HuH-7.5 (cell line): ENCODE measurements around the gene TRIM29.
A peak's percentile ranks its signal among the peaks of the same experiment; 100 is the strongest.
"Not testable (repeated sequence)": the region's sequence is repeated elsewhere in the genome, so short reads cannot be mapped to it uniquely, and the experiment has no call there.

Source experiments
- DNase-seq: peaks from one replicate; pipeline ENCODE4 v3.0.0; 2011; ENCODE audit warnings: low spot score

The TRIM29 gene, protein sequence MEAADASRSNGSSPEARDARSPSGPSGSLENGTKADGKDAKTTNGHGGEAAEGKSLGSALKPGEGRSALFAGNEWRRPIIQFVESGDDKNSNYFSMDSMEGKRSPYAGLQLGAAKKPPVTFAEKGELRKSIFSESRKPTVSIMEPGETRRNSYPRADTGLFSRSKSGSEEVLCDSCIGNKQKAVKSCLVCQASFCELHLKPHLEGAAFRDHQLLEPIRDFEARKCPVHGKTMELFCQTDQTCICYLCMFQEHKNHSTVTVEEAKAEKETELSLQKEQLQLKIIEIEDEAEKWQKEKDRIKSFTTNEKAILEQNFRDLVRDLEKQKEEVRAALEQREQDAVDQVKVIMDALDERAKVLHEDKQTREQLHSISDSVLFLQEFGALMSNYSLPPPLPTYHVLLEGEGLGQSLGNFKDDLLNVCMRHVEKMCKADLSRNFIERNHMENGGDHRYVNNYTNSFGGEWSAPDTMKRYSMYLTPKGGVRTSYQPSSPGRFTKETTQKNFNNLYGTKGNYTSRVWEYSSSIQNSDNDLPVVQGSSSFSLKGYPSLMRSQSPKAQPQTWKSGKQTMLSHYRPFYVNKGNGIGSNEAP

DNA sequence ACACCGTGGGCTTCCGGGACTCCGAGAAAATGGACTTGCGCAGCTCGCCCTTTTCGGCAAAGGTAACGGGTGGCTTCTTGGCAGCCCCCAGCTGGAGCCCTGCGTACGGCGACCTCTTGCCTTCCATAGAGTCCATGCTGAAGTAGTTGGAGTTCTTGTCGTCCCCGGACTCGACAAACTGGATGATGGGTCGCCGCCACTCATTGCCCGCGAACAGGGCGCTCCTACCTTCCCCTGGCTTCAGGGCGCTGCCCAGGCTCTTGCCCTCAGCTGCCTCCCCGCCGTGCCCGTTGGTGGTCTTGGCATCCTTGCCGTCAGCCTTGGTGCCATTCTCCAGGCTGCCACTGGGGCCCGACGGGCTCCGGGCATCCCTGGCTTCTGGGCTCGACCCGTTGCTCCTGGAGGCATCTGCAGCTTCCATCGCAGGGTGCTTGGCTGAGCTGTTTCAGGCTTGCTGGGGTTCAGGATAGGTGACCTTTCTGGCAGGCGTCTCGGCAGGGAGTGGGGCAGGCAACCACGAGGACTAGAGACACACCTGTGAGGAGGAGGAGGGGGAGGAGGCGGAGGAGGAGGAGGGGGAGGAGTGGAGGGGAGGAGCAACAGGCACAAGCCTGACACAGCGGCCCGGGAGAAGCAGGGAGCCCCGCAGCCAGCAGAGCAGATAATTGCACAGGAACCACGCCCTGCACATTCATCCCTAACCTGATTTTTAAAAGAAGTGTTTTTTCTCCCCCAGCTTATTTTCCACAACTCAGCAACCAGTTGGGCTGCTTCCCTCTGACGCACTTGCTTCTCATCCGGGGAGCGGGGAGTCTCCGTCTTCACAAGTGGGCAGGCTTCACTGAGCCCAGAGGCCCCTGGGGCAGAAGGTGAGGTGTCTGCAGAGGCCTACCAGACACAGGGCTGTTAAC, at the start of gene TRIM29:
TRIM29 (minus strand) TSS at position 503 of the 911 bp plus-strand sequence; CDS start at position 421, 82 bp downstream.
- DNase-seq: no peak

DNA sequence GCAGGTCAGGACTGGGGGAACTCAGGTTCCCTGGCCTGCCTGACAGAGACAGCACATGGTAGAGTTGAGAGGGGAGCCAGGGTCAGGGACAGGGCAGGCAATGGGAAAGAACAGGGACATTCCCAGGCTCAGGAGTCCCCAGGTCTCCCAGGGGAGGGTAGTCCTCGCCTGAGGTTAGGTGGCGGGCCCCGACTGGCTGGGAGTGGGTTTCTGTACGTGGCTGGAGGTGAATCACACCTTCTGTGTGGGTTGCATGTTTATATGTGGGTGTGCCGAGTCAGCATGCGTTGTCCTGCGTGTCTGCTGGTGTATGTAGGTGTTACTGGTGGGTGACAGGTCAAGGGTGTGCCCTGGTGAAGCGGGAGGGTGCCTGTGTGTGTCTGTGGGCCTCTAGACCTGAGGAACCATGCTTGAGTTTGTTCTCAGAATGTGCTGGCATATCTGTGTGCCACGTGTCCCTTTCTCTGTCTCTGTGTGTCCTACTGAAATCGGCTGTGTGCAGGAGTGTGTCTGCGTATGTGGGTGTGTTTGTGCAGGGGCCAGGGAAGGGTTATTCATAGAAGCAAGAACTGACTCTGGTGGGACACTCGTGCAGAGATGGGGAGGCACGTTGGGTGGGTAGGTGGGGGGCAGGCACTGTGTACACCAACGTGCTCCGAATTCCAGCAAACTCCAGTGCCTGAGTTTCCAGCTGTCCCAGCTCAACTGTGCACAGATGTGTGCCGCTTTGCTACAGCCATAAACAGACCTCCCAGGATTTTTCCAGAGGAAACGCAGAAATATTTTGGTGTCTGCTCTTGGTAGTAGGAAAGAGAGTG, 49.1 kb upstream of the TRIM29 start:
- DNase-seq: no peak

DNA sequence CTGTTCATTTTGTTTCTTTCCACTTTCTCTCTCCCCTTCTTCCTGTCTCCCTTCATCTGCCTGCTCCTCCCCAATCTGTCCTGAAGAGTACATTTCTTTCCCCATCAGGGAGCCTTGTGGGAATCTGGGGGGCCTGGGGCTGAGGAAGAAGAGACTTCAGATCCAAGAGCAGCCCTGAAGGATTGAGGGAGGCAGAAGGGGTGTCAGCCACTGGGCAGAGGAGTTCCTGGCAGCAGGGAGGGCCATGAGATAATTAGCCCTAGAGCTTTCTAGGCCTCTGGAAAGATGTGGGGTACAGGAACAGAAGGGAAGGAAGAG, 48.5 kb upstream of the TRIM29 start:
- DNase-seq: no peak

DNA sequence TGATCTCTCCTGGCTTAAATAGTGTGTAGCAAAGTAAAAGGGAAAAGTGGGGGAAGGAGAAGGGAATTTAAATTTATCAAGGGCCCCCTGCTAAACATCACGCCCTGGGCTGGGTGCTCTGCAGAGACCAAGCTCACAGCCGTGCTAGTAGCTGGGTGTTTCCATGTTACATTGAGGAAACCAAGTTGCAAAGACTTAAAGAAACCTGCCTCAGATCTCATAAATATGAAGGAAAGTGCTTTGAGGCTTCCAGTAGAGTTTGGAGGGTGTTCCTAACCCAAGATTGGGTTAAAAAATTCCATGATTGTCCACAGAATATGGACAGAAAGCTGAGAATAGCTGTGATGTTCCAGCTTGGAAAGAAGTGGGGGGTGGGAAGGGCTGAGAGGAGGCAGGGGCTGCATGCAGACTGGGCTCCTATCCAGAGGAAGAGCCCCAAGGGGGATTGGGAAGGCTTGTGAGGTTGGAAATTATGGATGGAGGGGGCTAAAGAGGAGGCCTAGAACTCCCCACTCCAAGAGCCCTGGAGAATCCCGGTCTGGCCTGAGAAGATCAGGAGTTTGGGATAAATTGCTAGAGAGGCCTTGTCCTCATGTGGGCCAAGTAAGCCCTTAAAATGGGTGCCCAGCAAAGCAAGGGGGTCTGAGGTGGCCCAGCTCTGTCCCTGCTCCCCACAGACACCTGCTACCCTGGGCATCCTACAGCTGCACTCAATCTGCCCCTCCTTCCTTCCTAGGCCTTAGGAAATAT, 48.0 kb upstream of the TRIM29 start:
- DNase-seq: no peak

DNA sequence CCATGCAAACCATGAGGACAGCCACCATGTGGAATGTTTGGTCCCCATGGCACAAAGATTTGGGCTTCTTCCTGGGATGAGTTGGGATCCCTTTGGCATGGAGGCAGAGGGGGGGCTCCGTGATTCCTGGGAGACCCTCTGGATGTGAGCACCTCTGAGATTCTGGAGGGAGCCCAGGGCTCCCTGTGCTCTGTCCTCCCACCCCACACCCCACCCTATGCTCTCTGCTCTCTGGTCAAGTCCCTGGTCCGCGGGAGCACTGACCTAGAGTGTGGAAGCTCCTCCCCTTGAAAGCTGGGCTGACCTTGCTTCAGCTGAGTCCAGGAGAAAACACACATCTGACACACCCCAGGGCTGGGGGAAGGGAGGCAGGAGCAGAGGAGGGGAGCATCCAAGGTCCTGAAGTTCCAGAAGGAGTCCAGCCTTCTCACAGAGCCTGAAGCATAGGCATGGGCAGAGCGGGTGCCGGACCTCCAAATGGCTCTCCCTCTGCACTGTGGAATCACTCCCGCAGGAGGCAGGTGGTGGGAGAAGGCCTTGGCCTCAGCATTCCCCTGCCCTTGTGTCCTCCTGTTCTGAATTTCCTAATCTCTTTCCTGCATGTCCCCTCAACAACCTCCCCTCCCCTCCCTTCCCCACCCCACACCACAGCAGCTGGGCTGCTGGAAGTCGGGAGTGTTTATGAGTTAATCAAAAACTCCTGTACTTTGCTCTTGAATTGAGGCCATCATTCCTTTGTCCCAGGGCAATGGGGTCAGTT, 47.2 kb upstream of the TRIM29 start:
- DNase-seq: peak; percentile 74

DNA sequence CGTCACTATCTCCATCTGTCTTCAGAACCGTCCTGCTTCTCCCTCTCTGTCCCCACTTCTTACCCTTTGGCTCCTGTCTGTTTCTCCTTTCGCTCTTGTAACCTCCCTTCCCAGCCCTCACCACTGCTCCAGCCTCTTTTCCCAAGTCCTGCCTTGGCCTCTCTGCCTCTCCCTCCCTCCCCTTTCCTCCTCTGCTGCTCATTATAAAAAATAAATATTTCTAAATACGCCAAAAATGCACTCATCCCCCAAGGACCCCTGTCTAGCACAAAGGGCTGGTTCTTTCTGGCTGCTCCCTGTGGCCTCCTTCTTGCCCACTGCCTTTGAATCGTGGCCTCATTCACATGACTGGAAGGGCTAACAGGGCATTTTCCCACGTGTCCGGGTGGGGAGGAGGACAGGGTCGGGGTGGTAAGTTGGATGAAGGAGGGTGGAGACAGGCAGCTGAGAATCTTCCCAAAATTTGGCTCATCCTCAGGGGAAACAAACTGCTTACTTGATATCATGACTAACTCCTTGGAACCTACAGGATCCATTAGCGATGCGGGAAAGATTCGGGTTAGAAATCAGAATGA, 46.5 kb upstream of the TRIM29 start:
- DNase-seq: no peak

DNA sequence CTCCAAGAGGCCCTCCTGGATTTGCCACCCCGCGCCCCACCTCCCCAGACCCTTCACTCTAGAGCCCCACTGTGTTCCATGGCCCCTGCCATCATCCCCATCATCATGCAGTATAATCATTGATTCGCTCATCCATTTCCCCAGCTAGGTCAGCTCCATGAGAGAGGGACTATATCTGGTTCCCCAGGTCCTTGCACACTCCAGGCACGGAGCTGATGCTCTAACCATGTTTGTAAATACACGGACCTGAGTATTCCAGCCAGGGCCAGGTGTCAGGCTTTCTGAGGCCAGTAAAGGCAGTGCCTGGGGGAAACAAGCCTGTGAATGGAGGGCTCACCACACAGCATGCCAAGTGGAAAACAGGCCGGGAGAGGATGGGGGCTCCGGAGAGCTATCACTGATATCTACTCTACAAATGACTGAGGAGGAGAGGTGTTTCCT, 45.8 kb upstream of the TRIM29 start:
- no peak for DNase-seq

DNA sequence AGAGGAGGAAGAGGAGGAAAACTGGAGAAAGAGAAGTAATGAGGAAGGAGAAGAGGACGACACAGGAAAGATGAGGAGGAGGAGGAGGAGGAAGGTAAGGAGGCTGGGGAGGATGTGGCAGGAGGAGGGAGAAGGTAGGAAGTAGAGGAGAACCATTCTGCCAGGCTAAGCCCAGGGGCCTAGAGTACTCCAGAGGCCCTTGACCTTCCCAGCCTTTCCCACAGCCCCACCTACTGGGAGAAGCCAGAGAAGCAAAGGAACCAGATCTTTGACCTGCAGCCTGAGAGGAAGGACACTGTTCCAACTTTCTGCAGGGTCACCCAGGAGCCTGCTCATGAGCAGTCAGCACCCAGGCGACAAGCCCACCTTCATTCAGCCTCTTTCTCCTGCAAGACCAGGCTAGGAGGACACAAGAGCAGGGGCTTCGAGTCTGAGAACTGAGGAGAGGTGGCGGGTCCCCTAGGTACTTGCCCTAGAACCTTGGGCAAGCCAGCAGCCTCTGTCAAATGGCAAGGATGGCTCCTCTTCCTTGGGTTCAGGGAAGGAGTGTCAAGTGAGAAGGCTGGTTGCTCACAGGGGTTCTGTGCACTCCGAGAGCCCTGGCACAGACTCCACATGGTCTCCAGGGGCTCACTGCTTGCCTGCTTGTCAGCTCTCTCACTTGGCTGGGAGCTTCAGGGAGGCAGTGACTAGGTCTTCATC, 45.0 kb upstream of the TRIM29 start:
- peak; percentile 48 for DNase-seq

DNA sequence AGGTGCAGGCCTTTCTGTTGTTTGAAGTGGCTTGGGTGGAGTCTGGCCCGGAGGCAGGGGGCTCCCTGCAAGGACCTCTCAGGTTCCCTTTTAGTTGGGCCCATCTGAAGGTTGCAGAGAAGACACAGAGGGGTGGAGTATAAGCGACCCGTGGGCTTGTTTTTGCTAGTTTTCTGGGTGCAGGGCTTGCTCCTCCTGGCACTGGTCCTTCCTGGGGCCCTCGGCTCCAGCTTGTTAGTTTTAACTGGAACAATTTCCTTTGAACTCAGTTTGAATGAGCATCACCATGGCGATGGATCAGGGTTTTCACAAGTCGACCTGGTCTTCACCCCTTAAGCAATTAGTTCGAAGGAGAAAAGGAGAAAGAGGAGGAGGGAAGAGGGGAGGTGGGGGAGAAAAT, 44.5 kb upstream of the TRIM29 start:
- no peak for DNase-seq

DNA sequence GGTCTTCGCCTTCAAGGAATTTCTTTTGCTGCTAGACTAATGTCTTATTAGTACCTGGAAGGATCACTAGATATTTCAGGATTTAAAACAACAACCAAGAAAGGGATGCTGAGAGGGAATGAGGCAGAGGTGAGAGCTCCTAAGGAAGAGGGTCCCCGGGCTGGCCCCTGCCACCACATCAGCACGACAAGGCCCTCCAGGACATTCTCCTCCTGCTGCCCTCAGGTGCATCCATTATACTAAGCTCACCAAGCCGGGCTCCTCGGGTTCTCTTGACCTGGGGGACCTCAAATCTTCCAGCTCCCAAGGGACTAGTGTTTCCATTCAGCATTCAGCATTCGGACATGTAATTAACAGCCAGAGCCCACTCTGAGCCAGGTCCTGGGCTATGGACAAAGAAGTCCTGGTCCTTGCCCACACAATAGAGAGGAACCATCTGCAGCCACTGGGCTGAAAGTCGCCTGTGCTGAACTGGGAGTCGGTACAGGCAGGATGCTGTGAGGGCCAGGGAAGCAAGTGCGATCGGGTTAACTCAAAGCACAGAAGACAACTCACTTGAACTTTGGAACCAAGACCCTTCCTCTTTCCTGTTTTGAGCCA, 43.6 kb upstream of the TRIM29 start:
- no peak for DNase-seq

DNA sequence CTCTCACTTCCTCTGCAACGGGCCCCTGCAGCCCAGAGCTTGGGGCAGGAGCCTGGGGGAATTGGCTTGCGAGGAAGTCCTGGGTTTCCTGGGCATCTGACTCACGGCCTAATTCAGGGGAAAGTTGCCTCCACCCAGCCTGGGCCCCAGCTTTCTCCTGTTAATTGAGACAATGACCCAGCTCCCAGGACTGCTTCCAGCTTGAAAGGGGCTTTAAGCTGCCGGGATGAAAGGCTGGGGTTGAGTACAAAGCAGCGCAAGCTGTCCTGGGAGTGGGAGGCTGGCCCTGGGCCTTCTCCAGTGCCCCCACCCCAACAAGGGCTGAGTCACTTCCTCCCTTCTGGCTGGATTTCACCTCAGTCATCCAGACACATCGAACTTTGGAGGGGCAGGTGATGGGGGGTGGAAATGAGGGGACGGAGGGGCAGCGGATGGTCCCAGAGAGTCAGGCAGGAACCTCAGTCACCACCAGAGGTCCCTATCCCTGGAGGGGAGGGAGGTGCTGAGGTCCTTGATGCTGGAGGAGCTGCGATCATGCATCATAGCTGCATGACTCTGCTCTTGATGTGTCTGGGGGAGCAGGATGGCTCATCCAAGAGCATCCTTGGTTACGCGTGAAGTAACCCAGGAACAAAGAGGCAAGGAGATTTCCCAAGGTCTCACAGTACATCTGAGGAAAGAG, 42.8 kb upstream of the TRIM29 start:
- DNase-seq: no peak

DNA sequence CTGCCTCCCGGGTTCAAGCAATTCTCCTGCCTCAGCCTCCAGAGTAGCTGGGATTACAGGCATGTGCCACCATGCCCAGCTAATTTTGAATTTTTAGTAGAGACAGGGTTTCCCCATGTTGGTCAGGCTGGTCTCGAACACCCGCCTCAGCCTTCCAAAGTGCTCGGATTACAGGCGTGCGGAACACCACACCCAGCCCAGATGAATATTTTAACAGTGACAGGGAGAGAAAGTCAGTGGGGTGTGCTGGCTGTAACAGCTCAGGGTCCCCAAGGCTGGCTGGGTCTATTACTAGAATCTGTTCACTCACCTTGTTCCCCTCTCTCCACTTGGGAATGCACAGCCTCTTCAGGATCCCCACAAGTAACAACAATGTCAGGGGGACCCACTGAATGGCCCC, 42.1 kb upstream of the TRIM29 start:
- DNase-seq: not testable (repeated sequence)

DNA sequence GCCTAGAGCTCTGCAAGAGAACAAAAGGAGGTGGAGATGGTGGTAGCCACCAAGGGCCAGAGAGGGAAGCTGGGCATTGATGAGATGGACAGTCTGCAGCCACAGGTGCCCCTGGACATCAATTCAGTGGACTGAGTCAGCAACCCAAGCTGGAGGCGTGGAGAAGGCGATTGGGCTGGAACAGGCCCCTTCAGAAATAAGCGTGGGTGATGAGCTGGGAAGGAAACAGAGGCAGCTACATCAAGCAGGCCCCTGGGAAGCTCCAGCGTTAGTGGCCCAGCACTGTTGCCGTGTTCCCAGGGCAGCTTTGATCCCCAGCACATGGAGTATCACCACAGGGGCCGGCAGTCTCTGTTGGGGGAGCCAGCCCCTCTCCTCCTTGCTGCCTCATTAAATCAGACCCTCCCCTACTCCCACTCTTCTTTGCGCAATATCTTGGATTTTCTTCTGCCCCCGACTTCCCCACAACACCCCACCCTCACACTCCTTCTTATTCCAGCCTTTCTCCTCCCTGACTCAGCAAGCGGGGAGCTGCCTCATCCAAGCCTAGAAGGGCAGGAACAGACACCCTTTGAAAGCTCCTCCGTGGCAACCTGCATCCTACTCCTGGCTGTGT, 41.3 kb upstream of the TRIM29 start:
- no peak for DNase-seq

DNA sequence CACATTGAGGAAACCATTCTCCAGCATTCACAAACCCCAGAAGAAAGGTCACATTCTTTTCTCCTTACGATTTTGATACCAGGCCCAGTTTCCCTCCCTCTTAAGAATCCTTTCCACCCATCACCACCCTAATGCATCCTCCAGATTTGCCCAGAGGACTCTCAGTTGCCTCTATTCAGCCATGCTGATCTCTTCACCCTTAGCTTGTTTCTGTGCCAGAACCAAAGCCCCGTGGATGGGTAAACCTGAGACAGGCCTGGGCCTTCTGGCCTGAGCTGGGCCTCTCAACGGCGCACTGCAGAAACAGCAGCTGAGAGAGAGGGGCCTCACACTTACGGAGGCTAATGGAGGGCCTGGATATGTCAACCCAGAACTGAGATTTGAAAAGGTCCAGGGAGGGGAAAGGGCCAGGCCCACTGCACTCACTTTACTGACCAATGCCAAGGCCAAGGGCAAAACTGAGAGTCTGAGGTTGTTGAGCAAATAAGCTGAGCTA, 40.7 kb upstream of the TRIM29 start:
- DNase-seq: no peak

DNA sequence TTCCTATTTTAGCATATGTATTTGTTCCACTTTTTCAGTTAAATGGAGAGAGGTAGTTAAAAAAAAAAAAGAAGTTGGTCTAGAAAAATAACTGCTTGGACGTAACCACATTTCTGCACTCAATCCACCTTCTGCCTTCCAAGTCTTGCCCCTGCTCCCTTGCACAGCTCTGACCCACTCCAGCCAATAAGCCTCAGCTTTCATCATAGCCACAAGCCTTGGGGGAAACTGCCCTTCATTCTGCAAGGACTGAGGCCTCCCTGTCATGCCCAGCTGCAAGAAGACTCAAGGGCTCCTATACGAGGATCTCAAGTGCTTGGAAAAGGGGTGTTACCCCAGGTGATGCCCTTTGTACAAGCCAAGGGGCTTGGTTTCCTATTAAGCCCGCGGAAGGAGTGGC, 37.0 kb upstream of the TRIM29 start:
- DNase-seq: no peak

DNA sequence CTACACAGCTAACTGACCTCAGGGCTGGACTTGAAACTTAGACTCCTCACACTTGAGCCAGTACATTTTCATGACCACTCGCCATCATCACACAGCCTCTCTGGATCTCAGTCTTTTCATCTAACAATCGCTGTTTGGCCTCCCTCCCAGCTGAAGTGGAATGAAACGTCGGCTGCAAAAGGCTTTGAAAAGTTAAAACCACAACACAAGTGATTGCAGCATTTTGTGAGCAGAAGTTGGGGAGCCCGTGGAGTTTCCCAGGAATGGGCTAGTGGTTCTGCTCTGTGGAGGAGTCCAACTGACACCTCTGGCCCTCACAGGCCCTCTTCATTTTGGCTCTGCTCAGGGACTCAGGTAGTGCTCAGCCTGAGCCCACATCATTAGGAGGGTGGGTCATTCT, 35.9 kb upstream of the TRIM29 start:
- no peak for DNase-seq

DNA sequence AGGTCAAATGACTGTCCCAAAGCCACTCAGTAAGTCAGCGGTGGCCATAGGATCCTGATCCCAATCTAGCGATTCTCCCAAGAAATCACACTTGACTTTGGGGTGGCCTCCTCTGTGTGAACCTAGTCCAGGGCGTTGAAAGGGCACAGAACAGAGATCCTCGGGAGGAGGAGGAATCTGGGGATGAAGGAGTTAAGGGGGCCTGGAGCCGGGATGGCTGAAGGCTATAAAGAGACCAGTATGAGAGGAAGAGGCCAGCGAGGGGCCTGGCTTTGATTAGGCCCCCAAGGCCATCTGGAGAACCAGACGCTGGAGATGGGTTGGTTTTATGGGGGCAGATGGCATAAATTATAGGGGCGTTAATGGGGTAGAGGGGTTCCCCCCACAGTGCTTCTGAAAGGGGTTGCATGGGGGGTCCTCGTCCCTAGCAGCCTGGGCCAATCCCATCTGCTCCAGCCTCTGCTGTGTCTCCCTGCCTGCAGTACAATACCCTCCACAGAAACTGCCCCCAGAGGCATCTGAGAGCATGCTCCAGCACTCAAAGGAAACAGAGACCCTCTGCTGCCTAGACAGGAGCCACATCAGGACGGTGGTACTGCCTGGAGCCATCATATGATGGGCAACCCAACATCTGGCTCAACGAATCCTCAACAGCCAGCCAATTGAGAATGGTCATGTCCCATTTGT, 35.2 kb upstream of the TRIM29 start:
- DNase-seq: no peak
